SK-N-DZ (cell line): ENCODE results near the gene RANBP10. TPM values are rescaled to one million over a fixed set of nuclear protein-coding genes. Genes with fewer than 3 reads are reported as not detected.
"Not testable (repeated sequence)": the region's sequence is repeated elsewhere in the genome, so short reads cannot be mapped to it uniquely, and the experiment has no call there.

Experiments
- DNase-seq: peaks from one replicate; pipeline ENCODE4 v3.0.0-alpha.2; 2015; ENCODE audit warnings: low spot score
- polyA plus RNA-seq, 2 experiments: library from polyadenylated mRNA; depleted of rRNA; stranded (reverse); fragments of >200 nt; gene quantifications; 2 replicates each; pipeline ENCODE4 v1.2.3, GENCODE V29; 2014

RANBP10 gene
- polyA plus RNA-seq (2014; cell fraction: cytosol; rRNA removed), result 6.6 and 7.0 TPM in 2 replicates
- 13.8 and 17.4 TPM in 2 replicates for polyA plus RNA-seq (2014; cell fraction: nucleus; rRNA removed)

GRCh38 chr16:67806428-67807147 is at the start of gene RANBP10, which contains the start of gene TSNAXIP1:
RANBP10 (minus strand) TSS chr16:67806560; CDS start chr16:67806536, 24 bp downstream.
TSNAXIP1 (plus strand) TSS chr16:67806889; CDS start chr16:67807150, 261 bp downstream.
- peak; percentile 100 for DNase-seq

- DNase-seq, result no peak
Measured at GRCh38 chr16:67855789-67856188, 49.4 kb upstream of the RANBP10 start.

DNA sequence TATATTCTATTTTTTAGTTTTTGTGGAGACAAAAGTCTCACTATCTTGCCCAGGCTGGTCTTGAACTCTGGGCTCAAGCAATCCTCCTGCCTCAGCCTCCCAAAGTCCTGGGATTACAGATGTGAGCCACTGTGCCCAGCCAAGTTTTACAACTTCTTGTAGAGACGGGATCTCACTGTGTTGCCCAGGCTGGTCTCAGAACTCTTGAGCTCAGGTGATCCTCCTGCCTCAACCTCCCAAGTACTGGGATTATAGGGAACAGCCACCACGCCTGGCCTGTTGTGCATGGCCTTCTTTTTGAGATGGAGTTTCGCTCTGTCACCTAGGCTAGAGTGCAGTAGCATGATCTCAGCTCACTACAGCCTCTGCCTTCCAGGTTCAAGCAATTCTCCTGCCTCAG is 47.3 kb upstream of the RANBP10 start:
- no peak for DNase-seq

GRCh38 chr16:67848118-67848517 is 41.8 kb upstream of the RANBP10 start:
- DNase-seq, result no peak

GRCh38 chr16:67847064-67847861 is 40.9 kb upstream of the RANBP10 start, which contains the start of gene CENPT:
CENPT (minus strand) TSS chr16:67847693; CDS start chr16:67833859, 13,834 bp downstream.
- no peak for DNase-seq

GRCh38 chr16:67846320-67847063 is 40.1 kb upstream of the RANBP10 start, which contains the start of gene NUTF2:
NUTF2 (plus strand) TSS chr16:67846933; CDS start chr16:67865131, 18,198 bp downstream.
- peak; percentile 99 for DNase-seq

DNA sequence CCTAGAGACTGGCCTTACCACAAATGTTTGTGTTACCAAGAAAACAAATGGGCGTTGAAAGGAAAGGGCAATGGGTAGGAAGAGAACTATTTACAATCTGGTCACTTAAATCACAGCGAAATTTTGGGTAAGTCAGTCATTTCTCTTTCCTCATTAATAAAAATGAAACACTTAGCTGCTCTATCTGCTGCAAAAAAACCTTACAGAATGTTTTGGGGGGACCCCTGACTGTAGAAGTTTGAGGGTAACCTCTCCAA is 39.6 kb upstream of the RANBP10 start:
- DNase-seq, result no peak

DNA sequence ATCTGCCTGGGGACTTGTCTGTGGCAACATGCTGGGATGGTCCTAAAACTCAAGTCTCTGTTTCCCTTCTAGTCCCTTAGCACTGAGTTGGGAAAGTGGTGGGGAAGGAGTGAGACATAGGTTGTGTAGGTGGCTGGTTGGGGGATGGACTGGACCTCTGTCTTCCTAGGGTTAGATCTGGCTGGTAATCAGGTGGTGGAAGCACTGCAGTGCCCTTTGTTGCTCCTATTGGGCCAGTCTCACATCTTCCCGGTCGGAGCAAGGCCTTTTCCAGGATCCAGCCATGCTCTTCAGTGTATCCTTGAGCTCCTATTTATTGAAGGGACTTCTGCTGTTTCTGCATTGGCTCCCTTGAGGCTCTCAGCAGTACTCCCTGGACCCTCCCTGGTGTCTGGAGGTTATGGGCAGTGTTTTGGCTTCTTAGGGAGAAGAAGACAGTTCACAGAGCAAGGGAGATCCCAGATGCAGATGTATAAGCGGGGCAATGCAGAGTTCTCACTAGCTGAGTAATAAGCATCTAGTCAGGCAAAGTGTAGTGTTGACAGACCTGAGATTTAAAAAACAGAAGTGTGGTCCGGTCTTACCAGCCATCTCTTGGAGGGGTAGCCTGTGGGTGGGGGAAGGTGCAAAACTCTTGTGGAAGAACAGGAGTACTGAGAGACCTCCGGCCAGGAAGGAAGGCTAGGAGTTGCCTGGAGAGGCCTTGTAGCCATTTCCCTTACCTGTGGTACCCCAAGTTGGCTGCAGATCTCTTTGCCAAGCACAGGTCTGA is 39.1 kb upstream of the RANBP10 start:
- DNase-seq, result no peak

DNA sequence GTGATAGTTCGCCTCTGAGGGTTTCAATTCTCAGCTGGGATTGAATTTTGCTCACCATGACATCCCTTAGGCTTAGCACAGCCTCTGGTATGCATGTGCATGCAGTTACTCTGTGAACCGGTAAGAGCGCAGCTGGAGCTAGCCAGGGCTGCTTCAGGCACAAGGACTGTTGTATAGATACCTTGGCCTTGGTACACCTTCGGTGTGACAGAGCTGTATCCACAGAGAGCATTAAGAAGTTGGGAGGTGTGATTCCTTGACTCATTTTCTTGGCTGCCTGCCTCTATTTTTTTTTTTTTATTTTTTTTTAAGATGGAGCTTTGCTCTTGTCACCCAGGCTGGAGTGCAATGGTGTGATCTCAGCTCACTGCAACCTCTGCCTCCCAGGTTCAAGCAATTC is 38.1 kb upstream of the RANBP10 start:
- no peak for DNase-seq

- no peak for DNase-seq
Measured at GRCh38 chr16:67843343-67843765, 37.0 kb upstream of the RANBP10 start.

GRCh38 chr16:67842509-67843342 is 36.4 kb upstream of the RANBP10 start:
- DNase-seq, result peak; percentile 71

DNA sequence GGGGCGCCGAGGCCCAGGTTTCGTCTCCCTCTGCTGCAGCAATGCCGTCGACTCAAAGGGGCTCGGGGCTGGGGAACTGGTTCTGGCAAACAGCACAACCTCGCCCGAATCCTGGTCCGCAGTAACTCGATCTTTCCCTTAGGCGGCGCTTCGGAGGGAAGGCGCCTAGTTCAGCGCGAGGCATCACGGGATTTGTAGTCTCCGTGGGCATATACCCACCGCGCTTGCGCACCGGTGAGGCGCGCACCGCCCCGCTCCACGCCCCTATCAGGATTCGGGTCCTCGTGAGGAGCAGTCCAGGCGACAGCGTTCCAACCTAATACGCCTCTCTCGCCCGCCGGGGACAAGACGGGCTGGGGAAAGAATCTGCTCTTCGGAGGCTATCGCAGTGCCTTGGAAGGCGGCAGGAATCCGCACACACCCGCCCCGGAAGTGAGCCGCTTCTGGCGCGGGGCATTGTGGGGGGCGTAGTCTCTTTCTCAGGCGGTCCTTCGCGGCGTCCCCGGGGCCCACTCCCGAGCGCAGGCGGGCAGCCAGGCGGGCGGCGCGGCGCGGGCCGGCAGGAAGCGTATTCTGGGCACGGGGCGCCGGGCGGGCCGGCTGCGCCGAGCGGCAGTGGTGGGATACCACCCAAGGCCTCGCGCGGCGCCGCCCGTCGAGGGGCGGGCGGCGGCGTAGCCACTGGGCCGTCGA is 35.6 kb upstream of the RANBP10 start, which contains the start of gene THAP11:
Gene THAP11, plus strand, starts transcription at position 505 of the 693 bp plus-strand sequence. CDS start 235 bp downstream, outside the sequence.
- peak; percentile 97 for DNase-seq

DNA sequence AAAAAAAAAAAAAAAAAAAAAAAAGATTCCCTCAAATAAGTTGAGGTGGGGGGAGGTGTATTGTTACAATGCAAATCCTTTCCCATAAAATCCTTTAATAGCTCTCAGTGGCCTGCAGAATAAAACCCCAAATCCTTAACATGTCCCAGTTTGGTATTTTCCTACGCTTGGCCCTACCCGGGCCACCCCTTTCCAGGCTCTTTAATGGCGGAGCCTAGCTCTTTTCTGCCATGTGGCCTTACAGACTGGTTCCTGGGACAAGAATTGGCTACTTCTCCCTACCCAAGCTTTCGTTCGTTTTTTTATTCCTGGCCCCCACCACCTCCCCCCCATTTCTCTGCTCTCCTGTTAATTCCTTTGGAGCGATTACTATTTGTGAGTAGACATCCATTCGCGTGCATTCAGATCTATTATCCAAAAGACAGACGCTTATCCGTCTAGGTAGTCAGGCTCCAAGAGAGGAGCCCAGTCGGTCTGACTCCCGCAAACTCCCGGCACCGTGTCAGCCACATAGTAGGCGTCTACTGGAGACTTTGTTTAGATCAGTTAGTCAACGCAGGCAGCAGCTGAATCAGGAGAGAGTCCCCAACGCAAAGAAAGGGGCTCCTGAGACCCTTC is 34.9 kb upstream of the RANBP10 start:
- DNase-seq, result no peak

- DNase-seq, result no peak
Measured at GRCh38 chr16:67837811-67838210, 31.5 kb upstream of the RANBP10 start.

GRCh38 chr16:67837190-67837589 is 30.8 kb upstream of the RANBP10 start:
- not testable (repeated sequence) for DNase-seq

DNA sequence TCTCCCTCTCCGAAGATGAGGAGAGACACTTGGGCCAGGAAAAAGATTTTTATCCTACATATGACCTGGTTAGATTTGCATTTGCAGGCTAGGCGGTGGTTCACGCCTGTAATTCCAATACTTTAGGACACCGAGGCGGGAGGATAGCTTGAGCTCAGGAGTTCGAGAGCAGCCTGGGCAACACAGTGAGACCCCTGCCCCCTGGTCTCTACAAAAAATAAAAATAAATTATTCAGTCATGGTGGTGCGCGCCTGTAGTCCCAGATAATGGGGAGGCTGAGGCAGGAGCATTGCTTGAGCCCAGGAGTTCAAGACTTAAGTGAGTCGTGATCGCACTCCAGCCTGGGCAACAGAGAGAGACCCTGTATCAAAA is 27.9 kb upstream of the RANBP10 start:
- DNase-seq, result no peak

DNA sequence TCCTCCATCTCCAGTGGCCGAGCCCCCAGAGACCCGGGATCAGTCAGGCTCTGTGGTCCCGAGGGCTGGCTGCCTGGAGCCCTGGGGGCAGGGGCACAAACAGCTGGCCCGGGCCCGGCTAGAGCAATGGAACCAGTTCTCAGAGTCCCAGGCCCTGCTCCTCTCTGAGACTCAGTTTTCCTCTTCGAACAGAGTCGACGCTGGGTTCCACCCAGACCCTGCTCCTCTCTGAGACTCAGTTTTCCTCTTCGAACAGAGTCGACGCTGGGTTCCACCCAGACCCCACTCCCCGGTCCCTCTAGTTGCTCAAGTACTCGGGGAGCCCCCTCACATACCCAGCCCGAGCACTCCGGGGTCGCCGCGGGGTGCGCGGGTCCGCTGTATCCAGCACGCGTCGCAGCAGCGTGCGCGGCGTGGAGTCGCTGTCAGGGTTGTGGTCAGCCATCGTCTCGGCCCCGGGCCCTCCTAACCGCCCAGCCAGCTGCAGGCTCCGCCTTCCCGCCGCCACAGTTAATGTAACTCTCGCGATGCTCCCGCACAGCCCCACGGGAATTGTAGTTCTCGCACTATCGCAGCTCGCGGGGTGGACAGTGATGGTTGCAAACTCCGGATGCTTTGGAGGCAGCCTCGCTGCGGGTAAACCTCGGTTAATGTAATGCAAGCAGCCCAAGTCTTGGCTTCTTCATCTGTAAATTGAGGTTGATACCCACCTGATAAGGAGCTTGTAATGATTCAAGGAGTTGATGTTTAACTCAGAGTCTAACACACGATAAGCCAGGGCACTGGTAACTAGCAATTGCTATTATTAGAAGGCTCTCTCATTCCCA is 27.3 kb upstream of the RANBP10 start:
- DNase-seq, result peak; percentile 92

- DNase-seq, result no peak
Measured at GRCh38 chr16:67833030-67833414, 26.7 kb upstream of the RANBP10 start.
